T-helper 1 cell treated with Interleukin-12 subunit alpha and Interleukin-12 subunit beta and Interleukin-4 antibody, amounts not matched to agents 30 ng/mL and 1 ng/mL, for 36 hours (primary cell): ENCODE results near the gene TMEM259. TPM values are rescaled to one million over a fixed set of nuclear protein-coding genes. Genes with fewer than 3 reads are reported as not detected.

Experiments used
- intact Hi-C: fragments of 100-400 bp; cut with micrococcal nuclease; formaldehyde crosslinking; loops from one replicate; pipeline ENCODE4 v1.15.1; 2024
- total RNA-seq: library from RNA; stranded (reverse); gene quantifications from 2 replicates; pipeline ENCODE4 v1.2.3, GENCODE V29; 2022

Gene TMEM259
- total RNA-seq, 1 donor from 2014 or later = 185 TPM

DNA sequence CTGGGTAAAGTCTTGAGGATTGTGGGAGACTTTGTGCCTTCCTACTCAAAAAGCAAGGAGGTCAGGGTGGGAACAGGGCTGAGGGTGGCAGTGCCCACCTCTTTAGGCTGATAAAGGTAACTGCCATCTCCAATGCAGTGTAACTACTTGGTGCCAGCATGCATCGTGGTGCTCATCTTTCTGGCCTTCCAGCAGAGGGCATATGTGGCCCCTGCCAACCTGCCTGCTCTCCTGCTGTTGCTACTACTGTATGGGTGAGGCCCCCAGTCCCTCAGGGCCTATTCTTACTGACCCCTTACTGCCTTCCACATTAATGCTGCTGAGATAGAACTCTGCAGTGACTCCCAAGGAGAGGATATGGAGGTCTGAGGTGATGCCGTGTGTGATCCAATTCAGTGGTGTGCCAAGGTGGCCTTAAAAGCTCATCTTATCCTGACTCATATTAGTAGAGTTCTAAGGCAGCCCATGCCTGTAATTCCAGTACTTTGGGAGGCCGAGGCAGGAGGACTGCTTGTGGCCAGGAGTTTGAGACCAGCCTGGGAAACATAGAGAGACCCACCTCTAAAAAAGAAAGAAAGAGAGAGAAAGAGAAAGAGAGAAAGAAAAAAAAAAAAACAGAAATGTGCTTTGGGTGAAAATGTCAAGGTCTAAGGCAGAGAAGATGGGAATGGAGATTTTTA lies 36.4 kb upstream of the TMEM259 start:
- intact Hi-C loops = no loop called here

DNA sequence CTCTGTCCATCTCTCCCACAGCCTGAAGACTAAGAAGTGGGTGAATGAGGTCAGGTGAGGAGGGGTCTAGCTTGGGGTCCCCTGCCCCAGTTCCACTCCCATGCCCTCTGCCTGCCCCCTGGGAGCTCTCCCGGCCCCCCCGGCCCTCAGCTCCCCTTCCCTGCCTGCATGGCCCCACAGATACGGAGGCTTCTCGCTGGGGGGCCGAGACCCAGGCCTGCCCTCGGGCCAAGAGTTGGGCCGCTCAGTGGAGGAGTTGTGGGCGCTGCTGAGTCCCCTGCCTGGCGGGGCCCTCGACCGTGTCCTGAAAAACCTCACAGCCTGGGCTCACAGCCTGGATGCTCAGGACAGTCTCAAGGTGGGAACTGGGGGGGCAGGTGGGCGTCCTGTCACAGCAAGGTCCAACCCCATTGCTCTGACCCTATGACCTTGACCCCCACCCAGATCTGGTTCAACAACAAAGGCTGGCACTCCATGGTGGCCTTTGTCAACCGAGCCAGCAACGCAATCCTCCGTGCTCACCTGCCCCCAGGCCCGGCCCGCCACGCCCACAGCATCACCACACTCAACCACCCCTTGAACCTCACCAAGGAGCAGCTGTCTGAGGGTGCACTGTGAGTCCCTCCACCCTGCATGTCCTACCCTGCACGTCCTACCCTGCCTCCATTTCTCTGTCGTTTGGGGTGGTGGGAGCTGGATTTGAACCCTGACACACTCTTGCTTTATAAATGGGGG lies 35.1 kb upstream of the TMEM259 start:
- intact Hi-C loops = no loop called here

DNA sequence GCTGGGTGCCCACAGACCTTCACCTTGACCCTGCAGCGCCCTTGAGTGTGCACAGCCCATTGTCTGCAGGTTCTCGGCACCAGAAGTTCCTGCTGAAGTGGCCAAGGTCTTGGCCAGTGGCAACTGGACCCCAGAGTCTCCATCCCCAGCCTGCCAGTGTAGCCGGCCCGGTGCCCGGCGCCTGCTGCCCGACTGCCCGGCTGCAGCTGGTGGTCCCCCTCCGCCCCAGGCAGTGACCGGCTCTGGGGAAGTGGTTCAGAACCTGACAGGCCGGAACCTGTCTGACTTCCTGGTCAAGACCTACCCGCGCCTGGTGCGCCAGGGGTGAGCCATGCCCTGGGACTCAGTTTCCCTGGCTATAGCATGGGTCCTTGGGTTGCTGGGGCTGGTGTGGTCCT lies 34.1 kb upstream of the TMEM259 start:
- intact Hi-C loops = no loop called here

DNA sequence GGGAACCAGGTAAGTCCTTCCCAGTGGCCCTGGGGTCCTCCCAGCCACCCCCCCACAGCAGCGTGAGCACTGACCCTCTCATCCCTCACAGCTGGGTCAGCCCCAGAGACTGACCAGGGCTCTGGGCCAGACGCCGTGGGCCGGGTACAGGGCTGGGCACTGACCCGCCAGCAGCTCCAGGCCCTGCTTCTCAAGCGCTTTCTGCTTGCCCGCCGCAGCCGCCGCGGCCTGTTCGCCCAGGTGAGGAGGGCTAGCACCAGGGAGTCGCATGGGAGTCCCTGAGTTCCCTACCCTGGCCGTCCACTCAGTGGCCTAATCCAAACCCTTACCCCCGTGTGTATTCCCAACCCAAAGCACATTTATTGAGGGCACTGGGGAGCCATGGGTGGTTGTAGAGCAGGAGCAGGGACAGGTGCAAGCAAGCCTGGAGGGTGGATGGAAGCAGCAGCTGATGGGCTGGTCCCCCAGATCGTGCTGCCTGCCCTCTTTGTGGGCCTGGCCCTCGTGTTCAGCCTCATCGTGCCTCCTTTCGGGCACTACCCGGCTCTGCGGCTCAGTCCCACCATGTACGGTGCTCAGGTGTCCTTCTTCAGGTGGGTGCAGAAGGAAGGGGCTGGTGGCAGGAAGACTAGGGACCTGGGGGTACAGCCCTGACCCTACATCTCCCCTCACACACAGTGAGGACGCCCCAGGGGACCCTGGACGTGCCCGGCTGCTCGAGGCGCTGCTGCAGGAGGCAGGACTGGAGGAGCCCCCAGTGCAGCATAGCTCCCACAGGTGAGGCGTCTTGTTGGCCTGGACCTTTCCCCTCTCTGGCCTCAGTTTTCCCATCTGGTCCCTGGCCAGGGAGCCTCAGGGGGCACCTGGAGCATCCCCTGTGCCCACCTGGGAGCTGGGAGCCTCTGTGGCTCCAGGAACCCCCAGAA lies 33.4 kb upstream of the TMEM259 start:
- intact Hi-C loops = no loop called here

DNA sequence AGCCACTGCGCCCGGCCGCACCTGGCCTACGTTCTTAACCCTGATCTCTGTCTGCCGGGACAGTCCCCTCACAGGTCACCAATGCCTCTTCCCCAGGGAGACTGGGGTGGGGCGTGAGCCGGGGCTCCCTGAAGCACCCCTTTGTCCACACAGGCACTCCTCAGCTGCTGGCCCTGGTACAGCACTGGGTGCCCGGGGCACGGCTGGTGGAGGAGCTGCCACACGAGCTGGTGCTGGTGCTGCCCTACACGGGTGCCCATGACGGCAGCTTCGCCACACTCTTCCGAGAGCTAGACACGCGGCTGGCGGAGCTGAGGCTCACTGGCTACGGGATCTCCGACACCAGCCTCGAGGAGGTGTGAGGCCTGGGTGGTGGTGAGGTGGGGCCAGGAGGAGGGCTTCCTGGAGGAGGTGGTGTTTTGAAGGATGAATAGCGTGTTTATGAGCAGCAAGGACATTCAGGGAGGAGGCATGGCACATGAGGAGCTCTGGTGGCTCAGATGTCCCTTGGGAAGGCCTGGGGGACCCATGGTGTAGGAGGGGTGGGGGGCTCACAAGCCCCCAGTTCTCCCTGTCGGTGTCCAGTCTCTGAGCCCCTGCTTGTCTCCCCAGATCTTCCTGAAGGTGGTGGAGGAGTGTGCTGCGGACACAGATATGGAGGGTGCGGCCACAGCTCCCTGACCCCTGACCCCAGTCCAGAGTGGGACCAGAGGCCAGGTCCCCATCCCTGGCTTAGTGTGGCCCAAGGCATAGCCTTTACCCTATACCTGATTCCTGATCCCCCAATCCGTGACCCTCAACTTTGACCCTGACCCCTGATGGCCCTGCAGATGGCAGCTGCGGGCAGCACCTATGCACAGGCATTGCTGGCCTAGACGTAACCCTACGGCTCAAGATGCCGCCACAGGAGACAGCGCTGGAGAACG lies 32.5 kb upstream of the TMEM259 start:
- intact Hi-C loops = no loop called here

DNA sequence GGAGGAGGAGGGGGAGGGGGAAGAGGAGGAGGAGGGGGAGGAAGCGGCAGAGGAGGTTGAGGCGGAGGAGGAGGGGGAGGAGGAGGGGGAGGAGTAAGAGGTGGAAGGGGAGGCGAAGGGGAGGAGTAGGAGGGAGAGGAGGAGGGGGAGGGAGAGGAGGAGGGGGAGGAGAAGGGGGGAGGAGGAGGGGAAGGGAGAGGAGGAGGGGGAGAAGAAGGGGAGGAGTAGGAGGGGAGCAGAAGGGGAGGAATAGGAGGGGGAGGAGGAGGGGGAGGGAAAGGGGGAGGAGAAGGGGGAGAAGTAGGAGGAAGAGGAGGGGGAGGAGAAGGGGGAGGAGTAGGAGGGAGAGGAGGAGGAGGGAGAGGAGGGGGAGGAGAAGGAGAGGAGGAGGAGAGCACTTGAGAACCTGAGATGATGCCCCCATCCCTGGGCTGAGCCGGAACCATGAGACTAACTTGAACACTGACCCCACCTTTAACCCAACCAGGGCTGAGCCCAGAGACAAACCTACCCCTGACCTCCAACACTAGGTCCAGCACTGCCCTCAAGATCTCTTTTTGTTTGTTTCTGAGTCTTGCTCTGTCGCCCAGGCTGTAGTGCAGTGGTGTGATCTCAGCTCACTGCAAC lies 31.5 kb upstream of the TMEM259 start:
- intact Hi-C loops = no loop called here

DNA sequence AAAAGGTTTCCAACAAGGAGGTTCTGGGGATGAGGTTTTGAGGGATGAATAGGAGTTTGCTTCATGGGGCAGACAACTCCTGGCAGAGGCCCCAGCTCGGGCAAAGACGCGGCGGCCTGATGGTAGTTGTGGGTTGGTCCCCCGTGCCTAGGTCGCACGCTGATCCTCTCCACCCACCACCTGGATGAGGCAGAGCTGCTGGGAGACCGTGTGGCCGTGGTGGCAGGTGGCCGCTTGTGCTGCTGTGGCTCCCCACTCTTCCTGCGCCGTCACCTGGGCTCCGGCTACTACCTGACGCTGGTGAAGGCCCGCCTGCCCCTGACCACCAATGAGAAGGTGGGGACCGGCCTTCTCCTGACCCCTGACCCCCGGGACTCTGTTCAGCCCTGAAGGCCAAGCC lies 30.9 kb upstream of the TMEM259 start:
- intact Hi-C loops = no loop called here

DNA sequence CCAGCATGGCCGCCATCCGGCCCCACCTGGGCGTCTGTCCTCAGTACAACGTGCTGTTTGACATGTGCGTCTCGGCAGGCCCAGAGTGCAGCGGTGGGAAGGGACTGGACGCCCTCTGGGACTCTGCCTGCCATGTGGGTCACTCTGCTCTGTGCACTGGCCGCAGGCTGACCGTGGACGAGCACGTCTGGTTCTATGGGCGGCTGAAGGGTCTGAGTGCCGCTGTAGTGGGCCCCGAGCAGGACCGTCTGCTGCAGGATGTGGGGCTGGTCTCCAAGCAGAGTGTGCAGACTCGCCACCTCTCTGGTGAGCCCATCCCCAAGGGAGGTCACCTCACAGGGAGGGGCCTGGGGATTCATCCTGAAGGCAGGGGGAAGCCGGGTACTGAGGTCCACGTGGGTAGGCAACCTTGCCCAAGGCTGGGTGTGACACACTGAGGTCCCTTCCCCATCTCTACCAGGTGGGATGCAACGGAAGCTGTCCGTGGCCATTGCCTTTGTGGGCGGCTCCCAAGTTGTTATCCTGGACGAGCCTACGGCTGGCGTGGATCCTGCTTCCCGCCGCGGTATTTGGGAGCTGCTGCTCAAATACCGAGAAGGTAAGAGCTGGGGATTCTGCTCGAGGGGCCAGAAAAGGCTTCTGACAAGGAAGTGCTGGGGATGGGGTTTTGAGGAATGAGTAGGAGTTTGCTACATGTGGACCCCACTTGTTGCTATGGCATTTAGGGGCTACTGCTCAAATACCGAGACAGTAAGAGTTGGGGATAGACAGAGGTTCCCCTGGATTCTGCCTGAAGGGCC lies 30.3 kb upstream of the TMEM259 start:
- intact Hi-C loops = no loop called here

DNA sequence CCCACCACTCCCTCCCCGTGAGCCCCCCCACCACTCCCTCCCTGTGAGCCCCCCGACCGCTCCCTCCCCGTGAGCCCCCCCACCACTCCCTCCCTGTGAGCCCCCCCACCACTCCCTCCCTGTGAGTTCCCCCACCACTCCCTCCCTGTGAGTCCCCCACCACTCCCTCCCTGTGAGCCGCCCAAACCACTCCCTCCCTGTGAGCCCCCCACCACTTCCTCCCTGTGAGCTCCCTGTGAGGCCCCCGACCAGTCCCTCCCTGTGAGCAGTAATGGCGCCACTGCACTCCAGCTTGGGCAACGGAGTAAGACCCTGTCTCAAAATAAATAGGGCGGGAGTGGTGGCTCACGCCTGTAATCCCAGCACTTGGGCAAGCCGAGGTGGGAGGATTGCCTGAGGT lies 28.9 kb upstream of the TMEM259 start:
- intact Hi-C loops = no loop called here

DNA sequence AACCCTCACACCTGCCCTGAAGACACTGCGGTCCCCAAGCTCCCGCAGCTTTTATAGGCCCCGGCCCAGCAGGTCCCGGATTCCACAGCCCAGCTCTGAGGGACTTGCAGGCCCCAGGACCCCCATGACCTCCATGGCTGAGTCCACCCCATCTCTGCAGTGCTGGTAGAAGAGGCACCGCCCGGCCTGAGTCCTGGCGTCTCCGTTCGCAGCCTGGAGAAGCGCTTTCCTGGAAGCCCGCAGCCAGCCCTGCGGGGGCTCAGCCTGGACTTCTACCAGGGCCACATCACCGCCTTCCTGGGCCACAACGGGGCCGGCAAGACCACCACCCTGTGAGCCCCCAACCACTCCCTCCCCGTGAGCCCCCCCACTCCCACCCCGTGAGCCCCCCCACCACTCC lies 28.2 kb upstream of the TMEM259 start:
- intact Hi-C loops = no loop called here

DNA sequence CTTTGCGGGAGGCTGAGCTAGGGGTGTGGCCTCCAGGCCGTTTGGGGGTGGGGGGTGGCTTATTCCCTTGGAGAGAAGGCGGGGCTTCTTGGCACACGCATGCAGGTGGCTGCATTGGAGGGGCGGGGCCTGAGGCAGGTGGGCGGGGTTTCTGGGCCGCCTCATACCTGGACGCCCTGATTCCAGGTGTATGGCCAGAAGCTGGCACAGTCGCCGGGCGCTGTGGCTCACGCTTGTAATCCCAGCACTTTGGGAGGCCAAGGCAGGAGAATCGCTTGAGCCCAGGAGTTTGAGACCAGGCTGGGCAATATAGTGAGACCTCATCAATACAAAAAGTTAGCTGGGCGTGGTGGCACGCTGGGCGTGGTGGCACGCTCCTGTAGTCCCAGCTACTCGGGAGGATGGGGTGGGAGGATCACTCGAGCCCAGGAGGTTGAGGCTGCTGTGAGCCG lies 26.8 kb upstream of the TMEM259 start:
- intact Hi-C loops = no loop called here

DNA sequence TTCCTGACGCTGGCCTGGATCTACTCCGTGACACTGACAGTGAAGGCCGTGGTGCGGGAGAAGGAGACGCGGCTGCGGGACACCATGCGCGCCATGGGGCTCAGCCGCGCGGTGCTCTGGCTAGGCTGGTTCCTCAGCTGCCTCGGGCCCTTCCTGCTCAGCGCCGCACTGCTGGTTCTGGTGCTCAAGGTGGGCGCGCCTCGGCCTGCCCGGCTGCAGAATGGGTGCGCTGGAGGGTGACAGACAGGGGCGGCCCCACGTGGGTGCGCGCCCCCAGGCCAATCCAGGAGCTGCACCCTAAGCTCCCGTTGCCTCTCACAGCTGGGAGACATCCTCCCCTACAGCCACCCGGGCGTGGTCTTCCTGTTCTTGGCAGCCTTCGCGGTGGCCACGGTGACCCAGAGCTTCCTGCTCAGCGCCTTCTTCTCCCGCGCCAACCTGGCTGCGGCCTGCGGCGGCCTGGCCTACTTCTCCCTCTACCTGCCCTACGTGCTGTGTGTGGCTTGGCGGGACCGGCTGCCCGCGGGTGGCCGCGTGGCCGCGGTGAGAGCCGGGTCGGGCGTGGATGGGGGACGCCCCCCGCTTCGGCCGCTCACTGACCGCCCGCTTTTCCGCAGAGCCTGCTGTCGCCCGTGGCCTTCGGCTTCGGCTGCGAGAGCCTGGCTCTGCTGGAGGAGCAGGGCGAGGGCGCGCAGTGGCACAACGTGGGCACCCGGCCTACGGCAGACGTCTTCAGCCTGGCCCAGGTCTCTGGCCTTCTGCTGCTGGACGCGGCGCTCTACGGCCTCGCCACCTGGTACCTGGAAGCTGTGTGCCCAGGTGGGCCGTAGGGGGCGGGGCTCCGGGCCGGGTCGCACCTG lies 26.1 kb upstream of the TMEM259 start:
- intact Hi-C loops = no loop called here

DNA sequence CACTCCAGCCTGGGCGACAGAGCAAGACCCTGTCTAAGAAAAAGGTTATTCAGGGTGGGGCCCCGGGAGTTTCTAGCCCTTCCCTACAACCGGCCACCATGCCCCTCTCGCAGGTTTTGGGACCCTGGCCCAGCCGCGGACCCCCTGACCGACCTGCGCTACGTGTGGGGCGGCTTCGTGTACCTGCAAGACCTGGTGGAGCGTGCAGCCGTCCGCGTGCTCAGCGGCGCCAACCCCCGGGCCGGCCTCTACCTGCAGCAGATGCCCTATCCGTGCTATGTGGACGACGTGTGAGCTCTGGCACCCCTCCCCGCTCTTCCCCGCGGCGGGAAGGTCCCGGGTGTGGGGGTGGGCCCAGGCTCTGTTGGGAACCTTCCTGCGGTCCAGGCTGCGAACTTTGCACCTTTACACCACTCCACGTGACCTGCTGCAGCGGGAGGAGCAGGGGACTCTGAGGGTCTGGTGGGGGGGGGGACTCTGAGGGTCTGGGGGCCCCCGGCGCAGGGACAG lies 25.2 kb upstream of the TMEM259 start:
- intact Hi-C loops = no loop called here

DNA sequence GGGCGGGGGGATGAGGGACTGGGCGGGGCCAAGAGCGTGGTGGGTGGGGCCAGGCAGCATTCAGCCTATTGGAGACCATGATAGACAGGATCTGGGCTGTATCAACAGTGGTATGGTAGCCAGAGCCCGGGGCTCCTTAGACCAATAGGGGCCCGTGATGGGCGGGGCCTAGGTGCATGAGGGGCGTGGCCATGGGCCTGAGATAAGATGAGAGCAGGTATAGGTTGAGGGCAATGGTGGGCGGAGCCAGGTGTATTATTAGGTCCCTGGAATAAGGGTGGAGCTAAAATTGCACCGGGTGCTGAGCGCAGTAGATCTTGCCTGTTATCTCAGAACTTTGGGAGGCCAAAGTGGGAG lies 24.3 kb upstream of the TMEM259 start:
- intact Hi-C loops = no loop called here

DNA sequence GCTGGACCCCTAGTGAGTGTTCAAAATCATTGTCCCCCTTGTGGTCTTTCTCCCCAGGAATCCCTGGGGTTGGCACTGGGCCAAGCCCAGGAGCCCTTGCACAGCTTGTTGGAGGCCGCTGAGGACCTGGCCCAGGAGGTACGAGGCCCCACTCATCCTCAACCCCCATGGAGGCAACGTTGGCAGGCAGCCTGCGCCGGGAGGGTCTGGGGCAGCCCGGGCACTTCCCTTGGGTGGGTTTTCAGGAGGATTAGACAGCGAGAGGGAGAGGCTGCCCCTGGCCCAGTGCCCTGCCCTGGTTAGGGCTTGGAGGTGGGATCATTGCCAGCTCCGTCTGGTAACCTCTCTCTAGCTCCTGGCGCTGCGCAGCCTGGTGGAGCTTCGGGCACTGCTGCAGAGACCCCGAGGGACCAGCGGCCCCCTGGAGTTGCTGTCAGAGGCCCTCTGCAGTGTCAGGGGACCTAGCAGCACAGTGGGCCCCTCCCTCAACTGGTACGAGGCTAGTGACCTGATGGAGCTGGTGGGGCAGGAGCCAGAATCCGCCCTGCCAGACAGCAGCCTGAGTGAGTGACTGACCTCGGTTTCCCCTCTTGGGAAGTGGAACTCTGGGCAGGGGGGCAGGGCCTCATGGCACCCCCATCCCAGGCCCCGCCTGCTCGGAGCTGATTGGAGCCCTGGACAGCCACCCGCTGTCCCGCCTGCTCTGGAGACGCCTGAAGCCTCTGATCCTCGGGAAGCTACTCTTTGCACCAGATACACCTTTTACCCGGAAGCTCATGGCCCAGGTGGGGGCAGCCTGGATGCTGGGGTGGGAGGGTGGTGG lies 22.0 kb upstream of the TMEM259 start:
- intact Hi-C loops = loop anchor here (5.0 kb wide), 1 partner anchor 149 kb away; no protein-coding TSS in a partner anchor

DNA sequence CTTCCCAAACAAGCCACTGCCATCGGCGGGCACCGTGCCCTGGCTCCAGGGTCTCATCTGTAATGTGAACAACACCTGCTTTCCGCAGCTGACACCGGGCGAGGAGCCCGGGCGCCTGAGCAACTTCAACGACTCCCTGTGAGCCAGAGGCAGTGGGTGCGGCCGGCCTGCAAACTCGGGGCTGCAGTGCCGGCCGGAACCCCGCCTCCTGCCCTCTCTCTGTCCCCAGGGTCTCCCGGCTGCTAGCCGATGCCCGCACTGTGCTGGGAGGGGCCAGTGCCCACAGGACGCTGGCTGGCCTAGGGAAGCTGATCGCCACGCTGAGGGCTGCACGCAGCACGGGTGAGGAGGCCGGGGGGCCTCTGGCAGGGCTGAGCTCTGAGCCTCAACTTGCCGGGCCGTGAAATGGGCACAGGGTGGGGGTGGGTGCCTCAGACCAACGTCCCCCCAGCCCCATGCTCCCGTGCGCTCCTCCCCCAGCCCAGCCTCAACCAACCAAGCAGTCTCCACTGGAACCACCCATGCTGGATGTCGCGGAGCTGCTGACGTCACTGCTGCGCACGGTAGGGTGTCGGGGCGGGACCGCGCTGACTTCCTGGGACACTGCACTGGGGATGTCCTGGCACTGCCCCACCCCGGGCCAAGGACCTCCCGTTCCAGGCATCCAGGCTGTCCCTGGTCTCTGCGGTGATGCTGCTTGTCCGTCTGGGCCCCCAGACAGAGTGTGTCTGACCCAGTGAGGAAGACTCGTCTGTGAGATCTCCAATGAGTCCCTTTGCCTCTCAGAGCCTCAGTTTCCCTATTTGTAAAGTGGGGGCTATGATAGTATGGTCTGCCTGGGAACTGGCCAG lies 21.1 kb upstream of the TMEM259 start:
- intact Hi-C loops = loop anchor here (1.0 to 5.0 kb wide), 5 partner anchors 21 to 150 kb away; partner anchors contain the start of genes POLR2E, RNU6-2 and TMEM259
